T-helper 2 cell treated with Interferon-gamma antibody and Interleukin-4, amounts not matched to agents 5 μg/mL and 100 μg/mL, for 36 hours (primary cell): ENCODE data around the gene TSPAN10.
"Not testable (repeated sequence)": the region's sequence is repeated elsewhere in the genome, so short reads cannot be mapped to it uniquely, and the experiment has no call there.

ENCODE experiments used
- DNase-seq: peaks from one replicate; pipeline ENCODE4 v3.0.0; 2021; ENCODE audit warnings: low spot score
- H3K27ac Mint-ChIP-seq: one replicate; pipeline ENCODE4 v1.8.0; 2021; ENCODE audit warnings: mild to moderate bottlenecking, mixed read lengths
- H3K27me3 Mint-ChIP-seq: one replicate; pipeline ENCODE4 v1.8.0; 2021; ENCODE audit warnings: low read depth, mixed read lengths
- H3K36me3 Mint-ChIP-seq: one replicate; pipeline ENCODE4 v1.8.0; 2021; ENCODE audit warnings: low read depth, mixed read lengths
- H3K4me1 Mint-ChIP-seq: one replicate; pipeline ENCODE4 v1.8.0; 2021; ENCODE audit warnings: low read depth, mixed read lengths
- H3K4me3 Mint-ChIP-seq: one replicate; pipeline ENCODE4 v1.8.0; 2022; ENCODE audit warnings: mild to moderate bottlenecking, moderate library complexity, mixed read lengths
- H3K9me3 Mint-ChIP-seq: one replicate; pipeline ENCODE4 v1.8.0; 2021; ENCODE audit warnings: mixed read lengths

Gene TSPAN10

GRCh38 chr17:81612172-81612970 lies 24.6 kb upstream of the TSPAN10 start:
- H3K4me1 Mint-ChIP-seq = peaks cover 13% of the 10 kb centered on the region
- no peaks in the 10 kb centered on the region for H3K9me3 Mint-ChIP-seq
- no peaks in the 10 kb centered on the region for H3K27me3 Mint-ChIP-seq
- H3K27ac Mint-ChIP-seq = no peak overlapping the region
- peaks cover 47% of the 10 kb centered on the region for H3K36me3 Mint-ChIP-seq
- no peak overlapping the region for H3K4me3 Mint-ChIP-seq
- DNase-seq = no peak

DNA sequence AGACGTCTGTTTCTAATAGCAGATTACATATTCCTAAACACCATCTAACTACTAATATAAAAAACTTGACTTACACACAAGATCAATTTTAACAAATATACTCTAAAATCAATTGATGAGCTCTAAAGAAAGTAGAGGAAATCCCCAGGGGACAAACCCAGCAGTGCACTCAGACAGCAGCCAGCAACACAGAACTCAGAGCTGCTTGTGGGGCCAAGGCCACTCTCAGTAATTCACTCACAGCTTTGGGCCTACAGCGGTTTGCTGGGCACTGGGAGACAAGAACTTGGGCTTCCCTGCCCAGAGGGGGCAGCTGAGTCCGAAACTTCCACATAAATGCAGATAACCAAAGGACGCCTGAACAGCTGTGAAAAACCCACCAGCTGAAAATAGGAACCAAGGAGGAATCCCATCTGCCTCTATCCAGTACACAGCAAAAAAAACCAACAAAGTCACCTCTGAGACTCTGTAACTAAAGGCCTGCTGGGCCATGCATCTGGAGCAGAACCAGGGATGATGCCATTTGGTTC lies 21.5 kb upstream of the TSPAN10 start:
- Mint-ChIP-seq H3K27me3 (no peaks in the 10 kb centered on the region), H3K27ac (no peak overlapping the region), H3K4me3 (no peak overlapping the region), H3K9me3 (no peaks in the 10 kb centered on the region), H3K4me1 (peaks cover 11% of the 10 kb centered on the region), H3K36me3 (peaks cover 44% of the 10 kb centered on the region)
- no peak for DNase-seq

DNA sequence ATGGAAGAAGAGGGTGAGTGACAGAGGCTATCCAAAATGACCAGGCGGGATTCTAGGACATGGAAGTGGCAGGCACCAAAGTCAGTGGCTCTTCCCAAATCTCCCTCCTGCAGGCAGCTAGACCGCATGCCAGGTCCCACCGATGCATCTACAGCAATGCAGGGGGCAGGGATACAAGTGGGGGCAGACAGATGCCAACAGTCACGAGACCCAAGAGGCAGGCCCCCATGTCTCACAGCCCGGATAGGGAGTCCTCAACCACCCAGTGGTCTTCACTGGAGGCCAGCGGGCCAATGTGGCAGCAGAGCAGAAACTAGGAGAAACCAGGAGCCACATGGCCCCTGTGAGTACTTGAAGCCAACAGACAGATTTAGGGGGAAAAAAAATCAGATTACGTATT lies 20.1 kb upstream of the TSPAN10 start:
- H3K9me3 Mint-ChIP-seq = no peaks in the 10 kb centered on the region
- no peaks in the 10 kb centered on the region for H3K27me3 Mint-ChIP-seq
- no peak overlapping the region for H3K27ac Mint-ChIP-seq
- no peak overlapping the region for H3K4me3 Mint-ChIP-seq
- H3K4me1 Mint-ChIP-seq = peaks cover 11% of the 10 kb centered on the region
- DNase-seq = no peak
- H3K36me3 Mint-ChIP-seq = peaks cover 58% of the 10 kb centered on the region

DNA sequence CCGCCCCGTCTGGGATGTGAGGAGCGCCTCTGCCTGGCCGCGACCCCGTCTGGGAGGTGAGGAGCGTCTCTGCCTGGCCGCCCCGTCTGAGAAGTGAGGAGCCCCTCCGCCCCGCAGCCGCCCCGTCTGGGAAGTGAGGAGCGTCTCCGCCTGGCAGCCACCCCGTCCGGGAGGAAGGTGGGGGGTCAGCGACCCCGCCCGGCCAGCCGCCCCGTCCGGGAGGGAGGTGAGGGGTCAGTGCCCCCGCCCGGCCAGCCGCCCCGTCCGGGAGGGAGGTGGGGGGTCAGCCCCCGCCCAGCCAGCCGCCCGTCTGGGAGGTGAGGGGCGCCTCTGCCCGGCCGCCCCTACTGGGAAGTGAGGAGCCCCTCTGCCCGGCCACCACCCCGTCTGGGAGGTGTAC lies 18.7 kb upstream of the TSPAN10 start:
- H3K27ac Mint-ChIP-seq, H3K27me3 Mint-ChIP-seq, H3K4me3 Mint-ChIP-seq, DNase-seq, H3K9me3 Mint-ChIP-seq: not testable (repeated sequence)
- Mint-ChIP-seq H3K36me3 (peaks cover 50% of the 10 kb centered on the region), H3K4me1 (peaks cover 11% of the 10 kb centered on the region)

- no peak overlapping the region for H3K4me3 Mint-ChIP-seq
- peaks cover 57% of the 10 kb centered on the region for H3K36me3 Mint-ChIP-seq
- no peak for DNase-seq
- H3K27me3 Mint-ChIP-seq = no peaks in the 10 kb centered on the region
- H3K27ac Mint-ChIP-seq = no peak overlapping the region
- no peaks in the 10 kb centered on the region for H3K9me3 Mint-ChIP-seq
- H3K4me1 Mint-ChIP-seq = peaks cover under 1% of the 10 kb centered on the region
Measured at GRCh38 chr17:81621494-81622130, 15.4 kb upstream of the TSPAN10 start.

- Mint-ChIP-seq H3K4me1 (peaks cover 3% of the 10 kb centered on the region), H3K27me3 (no peaks in the 10 kb centered on the region), H3K9me3 (no peaks in the 10 kb centered on the region), H3K4me3 (no peak overlapping the region), H3K27ac (no peak overlapping the region), H3K36me3 (peaks cover 38% of the 10 kb centered on the region)
- no peak for DNase-seq
Measured at GRCh38 chr17:81630274-81630673, 6.7 kb upstream of the TSPAN10 start.

GRCh38 chr17:81631482-81631881 lies 5.5 kb upstream of the TSPAN10 start:
- H3K4me3 Mint-ChIP-seq = no peak overlapping the region
- H3K27ac Mint-ChIP-seq = no peak overlapping the region
- peaks cover 32% of the 10 kb centered on the region for H3K36me3 Mint-ChIP-seq
- DNase-seq = no peak
- H3K9me3 Mint-ChIP-seq = no peaks in the 10 kb centered on the region
- H3K27me3 Mint-ChIP-seq = no peaks in the 10 kb centered on the region
- H3K4me1 Mint-ChIP-seq = peaks cover 11% of the 10 kb centered on the region

DNA sequence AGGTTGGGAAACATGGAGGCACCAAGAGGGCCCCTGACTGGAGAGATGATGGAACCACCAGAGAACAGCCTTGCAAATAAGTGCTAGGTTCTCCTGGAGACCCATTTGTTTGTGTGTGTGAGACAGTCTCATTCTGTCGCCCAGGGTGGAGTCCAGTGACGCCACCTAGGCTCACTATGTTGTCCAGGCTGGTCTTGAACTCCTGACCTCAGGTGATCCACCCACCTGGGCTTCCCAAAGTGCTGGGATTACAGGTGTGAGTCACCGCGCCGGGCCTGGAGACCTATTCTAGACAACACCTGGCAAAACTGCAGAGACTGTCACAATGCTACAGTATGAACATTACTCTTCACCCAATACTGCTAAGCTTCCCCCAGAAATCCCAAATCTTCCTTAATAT lies 1.6 kb upstream of the TSPAN10 start:
- peaks cover 11% of the 10 kb centered on the region for H3K4me1 Mint-ChIP-seq
- H3K27me3 Mint-ChIP-seq = no peaks in the 10 kb centered on the region
- no peaks in the 10 kb centered on the region for H3K9me3 Mint-ChIP-seq
- DNase-seq = no peak
- peak overlapping the region; percentile 10 for H3K27ac Mint-ChIP-seq
- H3K4me3 Mint-ChIP-seq = peak overlapping the region; percentile 99
- peaks cover 12% of the 10 kb centered on the region for H3K36me3 Mint-ChIP-seq

GRCh38 chr17:81635973-81636504 lies 957 bp upstream of the TSPAN10 start:
- DNase-seq = no peak
- no peaks in the 10 kb centered on the region for H3K9me3 Mint-ChIP-seq
- H3K4me3 Mint-ChIP-seq = peak overlapping the region; percentile 99
- peaks cover 11% of the 10 kb centered on the region for H3K4me1 Mint-ChIP-seq
- no peaks in the 10 kb centered on the region for H3K27me3 Mint-ChIP-seq
- peak overlapping the region; percentile 92 for H3K27ac Mint-ChIP-seq
- peaks cover 12% of the 10 kb centered on the region for H3K36me3 Mint-ChIP-seq

DNA sequence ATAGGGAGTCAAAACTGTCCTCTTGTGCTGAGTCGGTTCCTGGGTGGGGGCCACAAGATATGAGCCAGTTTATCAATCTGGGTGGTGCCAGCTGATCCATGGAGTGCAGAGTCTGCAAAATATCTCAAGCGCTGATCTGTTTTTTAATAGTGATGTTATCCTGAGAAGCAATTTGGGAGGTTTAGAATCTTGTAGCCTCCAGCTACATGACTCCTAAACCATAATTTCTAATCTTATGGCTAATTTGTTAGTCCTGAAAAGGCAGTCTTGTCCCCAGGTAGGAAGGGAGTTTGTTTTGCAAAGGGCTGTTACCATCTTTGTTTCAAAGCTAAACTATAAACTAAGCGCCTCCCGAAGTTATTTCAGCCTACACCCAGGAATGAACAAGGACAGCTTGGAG lies 1.7 kb downstream of the TSPAN10 start:
- no peaks in the 10 kb centered on the region for H3K27me3 Mint-ChIP-seq
- H3K27ac Mint-ChIP-seq = no peak overlapping the region
- no peaks in the 10 kb centered on the region for H3K9me3 Mint-ChIP-seq
- no peak for DNase-seq
- peaks cover 8% of the 10 kb centered on the region for H3K4me1 Mint-ChIP-seq
- peaks cover 4% of the 10 kb centered on the region for H3K36me3 Mint-ChIP-seq
- peak overlapping the region; percentile 30 for H3K4me3 Mint-ChIP-seq

- Mint-ChIP-seq H3K4me1 (peaks cover 8% of the 10 kb centered on the region), H3K36me3 (peaks cover 4% of the 10 kb centered on the region), H3K27ac (no peak overlapping the region), H3K9me3 (no peaks in the 10 kb centered on the region), H3K27me3 (no peaks in the 10 kb centered on the region), H3K4me3 (no peak overlapping the region)
- no peak for DNase-seq
Measured at GRCh38 chr17:81640011-81640410, 3.0 kb downstream of the TSPAN10 start.

DNA sequence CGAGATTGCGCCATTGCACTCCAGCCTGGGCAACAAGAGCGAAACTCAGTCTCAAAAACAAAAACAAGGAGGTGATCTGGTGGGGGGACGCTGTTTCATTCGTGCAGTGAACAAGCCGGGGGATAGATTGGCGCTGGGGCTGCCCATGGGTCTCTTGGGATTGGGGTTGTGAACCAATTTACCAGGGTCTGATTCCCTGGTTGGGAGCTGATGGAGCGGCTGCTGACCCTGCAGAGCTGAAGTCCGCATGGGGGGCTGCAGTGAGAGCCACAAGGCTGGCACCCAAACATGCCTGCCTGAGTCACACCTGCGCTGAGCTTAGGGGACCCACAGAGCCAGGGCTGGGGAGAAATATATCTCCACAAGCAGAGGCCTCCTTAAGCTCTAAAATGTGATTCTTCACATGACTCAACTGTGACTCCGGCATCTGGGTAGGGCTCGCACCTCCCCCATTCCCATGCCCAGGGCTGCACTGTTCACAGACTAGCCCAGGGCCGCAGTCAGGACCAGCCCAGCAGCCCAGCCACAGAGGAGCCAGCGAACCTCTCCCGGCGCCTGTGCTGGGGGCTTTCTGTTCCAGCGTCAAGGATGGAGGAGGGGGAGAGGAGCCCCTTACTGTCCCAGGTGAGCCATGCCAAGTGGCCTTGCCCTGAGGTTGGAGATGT lies 5.0 kb downstream of the TSPAN10 start:
- H3K36me3 Mint-ChIP-seq = no peaks in the 10 kb centered on the region
- H3K27me3 Mint-ChIP-seq = peaks cover 4% of the 10 kb centered on the region
- no peak overlapping the region for H3K4me3 Mint-ChIP-seq
- H3K9me3 Mint-ChIP-seq = no peaks in the 10 kb centered on the region
- no peak for DNase-seq
- H3K27ac Mint-ChIP-seq = no peak overlapping the region
- no peaks in the 10 kb centered on the region for H3K4me1 Mint-ChIP-seq

GRCh38 chr17:81644496-81644895 lies 7.5 kb downstream of the TSPAN10 start:
- Mint-ChIP-seq H3K27ac (no peak overlapping the region), H3K9me3 (no peaks in the 10 kb centered on the region)

More at GRCh38 chr17:81644496-81644895, 7.5 kb downstream of the TSPAN10 start:
- no peaks in the 10 kb centered on the region for H3K4me1 Mint-ChIP-seq
- H3K27me3 Mint-ChIP-seq = peaks cover 18% of the 10 kb centered on the region
- H3K4me3 Mint-ChIP-seq = no peak overlapping the region
- DNase-seq = no peak
- H3K36me3 Mint-ChIP-seq = no peaks in the 10 kb centered on the region
